Measurements from ENCODE around the gene FOXP4. TPM values are rescaled to one million over a fixed set of nuclear protein-coding genes. Genes with fewer than 3 reads are reported as not detected.

The FOXP4 gene
- total RNA-seq, 1 donor from 2014 or later: 91.0 TPM

DNA sequence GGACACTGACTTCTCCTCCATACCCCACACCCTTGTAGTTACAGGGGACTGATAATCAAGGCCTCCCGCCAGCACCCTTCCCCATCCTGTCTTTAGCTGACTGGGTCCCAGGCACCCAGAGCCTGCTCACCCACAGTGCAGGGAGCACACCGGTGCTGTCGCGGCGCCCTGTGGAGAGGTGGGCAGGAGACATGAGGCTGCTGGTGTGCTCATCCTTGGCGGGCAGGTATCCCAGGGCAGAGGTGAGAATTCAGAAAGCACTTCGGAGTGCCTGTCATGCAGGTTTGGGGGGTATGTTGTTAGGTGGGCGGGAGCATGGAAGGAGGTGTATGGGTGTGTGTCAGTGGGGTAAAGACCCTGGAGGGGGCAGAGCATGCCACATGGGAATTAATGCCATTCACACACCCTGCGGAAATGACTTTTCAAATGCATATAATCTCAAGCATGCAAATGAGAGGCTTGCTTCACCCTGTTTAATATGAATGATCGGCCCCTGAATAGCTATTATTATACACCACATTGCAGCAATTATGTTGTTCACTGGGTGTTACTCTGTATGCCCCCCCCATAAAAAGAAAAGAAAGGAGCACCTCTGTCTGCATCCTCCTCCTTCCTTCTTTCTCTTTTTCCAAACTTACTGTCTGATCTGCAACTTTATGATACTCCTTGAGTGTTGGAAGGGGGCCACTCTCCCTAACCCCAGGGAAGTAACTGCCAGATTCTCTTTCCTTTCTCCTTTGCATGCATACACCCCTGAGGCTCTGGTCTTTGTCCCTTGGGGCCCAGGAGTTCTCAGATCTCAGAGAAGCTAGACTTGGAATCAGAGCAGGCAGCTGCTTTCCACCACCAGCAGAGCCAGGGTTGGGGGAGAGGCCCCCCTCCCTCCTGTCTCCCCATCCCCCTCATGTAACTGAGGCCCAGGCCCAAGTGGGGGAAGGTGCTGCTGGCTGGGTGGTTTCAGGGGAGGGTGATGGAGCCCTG is 16.0 kb downstream of the FOXP4 start:
- H3K9me3 Mint-ChIP-seq: no peaks in the 10 kb centered on the region
- H3K27ac Mint-ChIP-seq: peak overlapping the region; percentile 24
- TF ChIP-seq, protein P1, sequence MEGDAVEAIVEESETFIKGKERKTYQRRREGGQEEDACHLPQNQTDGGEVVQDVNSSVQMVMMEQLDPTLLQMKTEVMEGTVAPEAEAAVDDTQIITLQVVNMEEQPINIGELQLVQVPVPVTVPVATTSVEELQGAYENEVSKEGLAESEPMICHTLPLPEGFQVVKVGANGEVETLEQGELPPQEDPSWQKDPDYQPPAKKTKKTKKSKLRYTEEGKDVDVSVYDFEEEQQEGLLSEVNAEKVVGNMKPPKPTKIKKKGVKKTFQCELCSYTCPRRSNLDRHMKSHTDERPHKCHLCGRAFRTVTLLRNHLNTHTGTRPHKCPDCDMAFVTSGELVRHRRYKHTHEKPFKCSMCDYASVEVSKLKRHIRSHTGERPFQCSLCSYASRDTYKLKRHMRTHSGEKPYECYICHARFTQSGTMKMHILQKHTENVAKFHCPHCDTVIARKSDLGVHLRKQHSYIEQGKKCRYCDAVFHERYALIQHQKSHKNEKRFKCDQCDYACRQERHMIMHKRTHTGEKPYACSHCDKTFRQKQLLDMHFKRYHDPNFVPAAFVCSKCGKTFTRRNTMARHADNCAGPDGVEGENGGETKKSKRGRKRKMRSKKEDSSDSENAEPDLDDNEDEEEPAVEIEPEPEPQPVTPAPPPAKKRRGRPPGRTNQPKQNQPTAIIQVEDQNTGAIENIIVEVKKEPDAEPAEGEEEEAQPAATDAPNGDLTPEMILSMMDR (IDR thresholded peaks at IDR 0.05; ENCODE audit: unreplicated experiment): no peak
- DNase-seq (ENCODE audit: low spot score in 2 of 2, unreplicated experiment in 2 of 2): no peak
- H3K27me3 Mint-ChIP-seq (ENCODE audit: low read depth): no peaks in the 10 kb centered on the region
- peaks cover 29% of the 10 kb centered on the region for H3K4me1 Mint-ChIP-seq
- H3K36me3 Mint-ChIP-seq: peaks cover 18% of the 10 kb centered on the region
- H3K4me3 Mint-ChIP-seq: peak overlapping the region; percentile 8

GRCh38 chr6:41563060-41563776 is 17.0 kb downstream of the FOXP4 start:
- H3K27ac Mint-ChIP-seq: peak overlapping the region; percentile 22
- H3K4me1 Mint-ChIP-seq: peaks cover 29% of the 10 kb centered on the region
- DNase-seq (ENCODE audit: low spot score in 2 of 2, unreplicated experiment in 2 of 2): no peak
- no peaks in the 10 kb centered on the region for H3K27me3 Mint-ChIP-seq (ENCODE audit: low read depth)
- TF ChIP-seq, protein P1 (IDR thresholded peaks at IDR 0.05; ENCODE audit: unreplicated experiment): no peak
- peaks cover 21% of the 10 kb centered on the region for H3K36me3 Mint-ChIP-seq
- no peaks in the 10 kb centered on the region for H3K9me3 Mint-ChIP-seq
- no peak overlapping the region for H3K4me3 Mint-ChIP-seq

DNA sequence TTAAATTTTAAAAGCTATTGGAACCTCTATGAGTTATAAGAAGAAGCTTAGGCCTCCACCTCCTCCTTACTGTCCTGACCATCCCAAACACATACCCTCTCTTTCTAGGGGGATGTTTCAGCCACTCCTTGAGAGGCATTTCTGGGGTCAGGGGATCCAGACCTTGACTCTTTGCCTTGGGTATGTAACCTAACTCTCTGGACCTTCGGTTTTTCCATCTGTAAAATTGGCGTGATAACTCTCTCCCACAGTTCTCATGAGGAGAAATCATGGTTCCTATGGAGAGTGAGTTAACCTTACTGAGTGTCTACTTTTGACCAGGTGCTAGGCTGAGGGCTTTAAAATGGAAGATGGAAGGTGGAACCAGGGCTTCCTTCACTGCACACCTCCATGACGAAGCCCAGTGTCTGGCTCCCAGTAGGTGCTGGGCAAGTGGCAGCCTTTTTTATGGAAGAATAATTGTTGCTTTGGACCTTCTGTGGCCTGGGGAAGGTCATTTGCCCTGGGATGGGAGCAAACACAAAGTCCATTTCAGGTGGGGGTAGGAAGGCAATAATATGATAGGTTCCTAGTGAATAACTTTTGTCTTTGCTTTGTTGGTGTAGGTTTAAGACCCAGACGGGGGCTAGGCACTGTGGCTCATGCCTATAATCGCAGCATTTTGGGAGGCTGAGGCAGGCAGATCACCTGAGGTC is 18.4 kb downstream of the FOXP4 start:
- TF ChIP-seq, protein P1 (IDR thresholded peaks at IDR 0.05; ENCODE audit: unreplicated experiment): no peak
- Mint-ChIP-seq H3K36me3 (peaks cover 21% of the 10 kb centered on the region), H3K27ac (no peak overlapping the region), H3K27me3 (ENCODE audit: low read depth) (no peaks in the 10 kb centered on the region), H3K4me3 (no peak overlapping the region), H3K4me1 (peaks cover 38% of the 10 kb centered on the region), H3K9me3 (no peaks in the 10 kb centered on the region)
- DNase-seq (ENCODE audit: low spot score in 2 of 2, unreplicated experiment in 2 of 2): no peak

DNA sequence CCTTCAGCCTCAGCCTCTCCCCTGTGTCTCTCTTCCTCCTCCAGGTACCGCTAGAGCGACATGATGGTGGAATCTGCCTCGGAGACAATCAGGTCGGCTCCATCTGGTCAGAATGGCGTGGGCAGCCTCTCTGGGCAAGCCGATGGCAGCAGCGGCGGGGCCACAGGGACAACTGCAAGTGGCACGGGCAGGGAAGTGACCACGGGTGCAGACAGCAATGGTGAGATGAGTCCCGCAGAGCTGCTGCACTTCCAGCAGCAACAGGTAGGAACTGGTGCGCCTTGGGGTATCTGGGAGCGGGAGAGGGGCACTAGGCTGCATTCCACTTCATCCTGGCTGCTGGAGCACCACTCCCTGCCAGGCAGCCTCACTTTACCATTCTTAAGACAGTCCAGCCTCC is 19.5 kb downstream of the FOXP4 start:
- H3K4me3 Mint-ChIP-seq: no peak overlapping the region
- TF ChIP-seq, protein P1 (IDR thresholded peaks at IDR 0.05; ENCODE audit: unreplicated experiment): no peak
- H3K27me3 Mint-ChIP-seq (ENCODE audit: low read depth): no peaks in the 10 kb centered on the region
- peaks cover 38% of the 10 kb centered on the region for H3K4me1 Mint-ChIP-seq
- H3K36me3 Mint-ChIP-seq: peaks cover 21% of the 10 kb centered on the region
- H3K9me3 Mint-ChIP-seq: no peaks in the 10 kb centered on the region
- H3K27ac Mint-ChIP-seq: no peak overlapping the region
- no peak for DNase-seq (ENCODE audit: low spot score in 2 of 2, unreplicated experiment in 2 of 2)

DNA sequence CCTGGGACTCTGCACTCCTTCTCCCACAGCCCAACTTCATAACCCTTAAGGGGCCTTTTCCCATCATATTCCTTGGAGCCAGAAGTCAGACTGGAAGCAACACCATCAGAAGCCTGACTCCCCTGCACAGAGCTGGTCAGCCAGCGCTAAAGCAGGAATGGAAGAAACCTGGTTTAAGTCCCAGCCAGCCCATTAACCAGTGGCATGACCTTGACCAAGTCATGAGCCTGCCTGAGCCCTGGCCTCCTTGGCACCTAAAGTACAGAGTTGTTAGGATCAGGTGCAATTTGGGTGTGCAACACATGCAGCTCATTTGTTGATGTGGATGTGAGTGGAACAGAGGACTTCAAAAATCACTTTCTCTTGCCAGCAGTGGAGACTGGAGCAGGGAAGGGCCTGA is 20.8 kb downstream of the FOXP4 start:
- Mint-ChIP-seq H3K4me3 (no peak overlapping the region), H3K36me3 (peaks cover 21% of the 10 kb centered on the region), H3K27me3 (ENCODE audit: low read depth) (no peaks in the 10 kb centered on the region), H3K27ac (no peak overlapping the region), H3K4me1 (peaks cover 44% of the 10 kb centered on the region), H3K9me3 (no peaks in the 10 kb centered on the region)
- DNase-seq (ENCODE audit: low spot score in 2 of 2, unreplicated experiment in 2 of 2): no peak
- TF ChIP-seq, protein P1 (IDR thresholded peaks at IDR 0.05; ENCODE audit: unreplicated experiment): no peak

Measured in mesothelial cell of epicardium (in vitro differentiated cells).